Testis (tissue), 2 donors: ENCODE data around the gene ANGPTL4.

Experiments
- CTCF ChIP-seq, 3 experiments: fragments of 450-650 bp in 2 of 3; fragments of 200-600 bp in 1 of 3; sonication (generic) in 1 of 3; IDR thresholded peaks; one replicate each; pipeline ENCODE4 v1.5.1; 2016 to 2019; ENCODE audit warnings: antibody characterized with exemption in 3 of 3, mild to moderate bottlenecking in 2 of 3, moderate library complexity in 1 of 3
- POLR2A ChIP-seq: fragments of 450-650 bp; IDR thresholded peaks from one replicate; pipeline ENCODE4 v1.6.1; 2017; ENCODE audit warnings: antibody characterized with exemption, mild to moderate bottlenecking, moderate library complexity

GRCh38 chr19:8331263-8331845, 32.6 kb upstream of the ANGPTL4 start:
- TF ChIP-seq CTCF (IDR thresholded peaks at IDR 0.05), result no peak
- no peak for TF ChIP-seq POLR2A
